GM13977 (cell line): ENCODE measurements around the gene PAPPA.

ENCODE experiments used
- DNase-seq: peaks from one replicate; pipeline ENCODE4 v3.0.0; 2012; ENCODE audit warnings: low spot score
- CTCF ChIP-seq: IDR thresholded peaks from 2 replicates; pipeline ENCODE4 v1.5.1; 2012; ENCODE audit warnings: mild to moderate bottlenecking, control low read depth; ENCODE audit not compliant: insufficient read depth; ENCODE audit errors: extremely low read depth, missing control alignments
- in situ Hi-C: fragments of 300-500 bp; cut with MboI; formaldehyde crosslinking; loops from one replicate; pipeline ENCODE4 v1.12.0; 2022; ENCODE audit warnings: low sequenced_read_pairs, low pct_unique_long_range_greater_than_20kb, mixed read lengths, inconsistent platforms; ENCODE audit not compliant: unreplicated experiment

PAPPA gene

DNA sequence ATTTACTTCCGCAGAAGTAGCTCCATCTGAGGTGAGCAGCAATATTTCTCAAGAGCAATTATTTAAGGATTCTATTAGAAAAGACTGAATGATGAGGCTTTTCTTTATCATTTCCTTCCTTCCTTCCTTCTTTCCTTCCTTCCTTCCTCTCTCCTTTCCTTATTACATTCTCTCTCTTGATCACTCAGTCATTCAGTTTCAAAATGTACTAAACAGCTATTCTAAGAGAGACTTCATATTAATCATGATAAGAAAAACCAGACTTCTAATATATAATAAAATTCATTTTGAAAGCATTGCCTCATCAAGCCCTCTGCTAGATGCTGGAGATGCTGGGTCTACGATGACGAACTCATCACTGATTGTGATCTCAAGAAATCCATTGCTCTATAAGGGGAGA is 30.4 kb upstream of the PAPPA start:
- in situ Hi-C loops: no loop called here
- no peak for DNase-seq

GRCh38 chr9:116124472-116125040 is 29.0 kb upstream of the PAPPA start:
- no peak for TF ChIP-seq CTCF
- in situ Hi-C loops: no loop called here

More for the DNA sequence above, 30.4 kb upstream of the PAPPA start:
- TF ChIP-seq CTCF: no peak

GRCh38 chr9:116133163-116133562 is 20.4 kb upstream of the PAPPA start:
- no peak for DNase-seq
- TF ChIP-seq CTCF: no peak
- in situ Hi-C loops: no loop called here

More at GRCh38 chr9:116124472-116125040, 29.0 kb upstream of the PAPPA start:
- no peak for DNase-seq

DNA sequence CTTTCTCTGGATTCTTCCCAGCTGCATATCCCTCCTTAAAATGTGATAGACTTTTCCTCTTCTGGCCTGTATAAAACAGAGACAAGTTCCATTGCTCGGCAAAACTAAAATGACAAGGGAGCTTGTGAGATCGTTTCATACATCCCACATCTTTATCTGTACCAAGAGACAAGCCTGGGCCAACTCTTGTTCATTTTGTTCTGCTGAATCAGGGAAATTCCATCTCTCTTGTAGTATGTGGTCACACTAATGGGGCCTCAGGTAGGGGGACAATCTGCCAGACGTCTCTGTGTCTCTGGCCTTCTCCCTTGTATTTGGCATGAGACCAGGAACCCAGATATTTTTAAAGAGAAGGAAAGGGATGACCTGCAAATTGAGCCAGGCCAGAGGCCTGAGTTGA is 18.6 kb upstream of the PAPPA start:
- no peak for DNase-seq
- no peak for TF ChIP-seq CTCF
- in situ Hi-C loops: no loop called here

- TF ChIP-seq CTCF: no peak
- in situ Hi-C loops: no loop called here
Observed at GRCh38 chr9:116137010-116137409, 16.6 kb upstream of the PAPPA start.

DNA sequence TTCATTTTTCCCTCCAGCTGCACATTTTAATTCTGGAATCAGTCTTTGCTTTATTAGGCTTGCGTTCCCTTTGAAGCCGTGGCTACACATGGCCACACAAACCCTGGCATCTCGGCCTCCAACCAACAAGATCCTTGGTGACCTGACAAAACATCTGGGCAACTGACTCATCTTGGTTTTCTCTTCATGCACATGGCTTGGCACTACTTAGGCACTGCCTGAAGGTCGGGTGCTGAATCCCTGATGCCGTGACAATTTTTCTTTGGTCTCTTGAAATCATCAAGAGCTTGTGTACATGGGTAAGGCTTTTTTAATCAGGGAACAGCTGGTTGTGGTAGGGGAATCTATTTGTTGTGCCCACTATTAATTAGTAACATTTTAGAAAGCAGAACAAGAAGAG is 16.0 kb upstream of the PAPPA start:
- DNase-seq: no peak
- in situ Hi-C loops: no loop called here
- no peak for TF ChIP-seq CTCF

More at GRCh38 chr9:116137010-116137409, 16.6 kb upstream of the PAPPA start:
- no peak for DNase-seq

DNA sequence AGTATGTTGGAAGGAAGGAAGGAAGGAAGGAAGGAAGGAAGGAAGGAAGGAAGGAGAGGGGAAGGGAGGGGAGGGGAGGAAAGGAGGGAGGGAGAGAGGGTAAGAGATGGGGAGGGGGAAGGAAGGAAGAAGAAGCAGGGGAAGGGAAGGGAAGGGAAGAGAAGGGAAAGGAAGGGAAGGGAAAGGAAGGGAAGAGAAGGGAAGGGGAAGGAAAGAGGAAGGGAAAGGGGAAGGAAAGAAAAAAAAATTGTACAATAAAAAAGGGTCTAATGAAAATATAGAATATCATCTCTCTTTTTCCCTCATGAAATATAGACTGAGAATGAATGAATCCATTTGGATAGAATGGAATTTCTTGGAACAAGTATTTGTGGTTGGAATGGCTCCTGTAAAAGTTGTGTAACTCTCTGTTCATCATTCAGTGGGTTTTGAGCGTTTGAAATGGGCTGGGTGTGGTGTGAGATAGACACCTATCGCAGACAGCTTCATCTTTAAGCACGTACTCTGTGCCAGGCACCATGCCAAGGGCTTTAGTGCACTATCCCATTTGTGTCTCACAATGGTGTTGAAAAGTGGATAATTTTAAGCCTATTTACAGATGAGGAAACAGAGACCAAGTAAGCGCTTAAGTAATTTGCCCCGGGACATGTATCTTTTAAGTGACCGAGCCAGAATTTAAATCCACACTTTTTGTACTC is 11.6 kb upstream of the PAPPA start:
- in situ Hi-C loops: no loop called here
- no peak for TF ChIP-seq CTCF
- no peak for DNase-seq
